Left ventricle myocardium superior (tissue), 1 donor: ENCODE results near the gene FRK. TPM values are rescaled to one million over a fixed set of nuclear protein-coding genes. Genes with fewer than 3 reads are reported as not detected.
"Not testable (repeated sequence)": the region's sequence is repeated elsewhere in the genome, so short reads cannot be mapped to it uniquely, and the experiment has no call there.

ENCODE experiments used
- ATAC-seq: fragments of 200-7000 bp; cut with Tn5 transposase; one replicate; pipeline ENCODE4 v1.9.1; 2020; ENCODE audit warnings: mild to moderate bottlenecking, moderate library complexity
- DNase-seq: peaks from one replicate; pipeline ENCODE4 v3.0.0-alpha.2; 2020
- intact Hi-C: fragments of 100-400 bp; cut with micrococcal nuclease; formaldehyde crosslinking; loops from one replicate; pipeline ENCODE4 v1.11.0; 2022
- total RNA-seq: library from RNA; stranded (reverse); fragmentation: NEBNext Ultra II Directional; extraction: Animal tissue kit (Norgen Biotek cat#: 25700); gene quantifications from one replicate; pipeline ENCODE4 v1.2.1, GENCODE V29; 2021
- donor health status: DM: no; HTN: yes; CAD: no; lungs with severe emphysema.

The FRK gene
- total RNA-seq, 1 donor from 2014 or later: 8.8 TPM

- intact Hi-C loops: no loop called here
- DNase-seq: no peak
- ATAC-seq: no peak
Measured at GRCh38 chr6:115905471-115905870, 155.2 kb downstream of the FRK start.

GRCh38 chr6:115902436-115902835 is 158.3 kb downstream of the FRK start:
- intact Hi-C loops: no loop called here
- DNase-seq (no peak), ATAC-seq (no peak)

GRCh38 chr6:115901896-115902295 is 158.8 kb downstream of the FRK start:
- intact Hi-C loops: no loop called here
- ATAC-seq (no peak), DNase-seq (no peak)

GRCh38 chr6:115899730-115900282 is 160.9 kb downstream of the FRK start:
- DNase-seq (no peak), ATAC-seq (no peak)
- intact Hi-C loops: loop anchor here (5.0 kb wide), 1 partner anchor 1153 kb away; no protein-coding TSS in a partner anchor

GRCh38 chr6:115898246-115898645 is 162.4 kb downstream of the FRK start:
- intact Hi-C loops: loop anchor here (5.0 kb wide), 1 partner anchor 1151 kb away; no protein-coding TSS in a partner anchor
- DNase-seq: no peak

GRCh38 chr6:115896538-115897129 is 164.1 kb downstream of the FRK start:
- DNase-seq: no peak
- no peak for ATAC-seq
- intact Hi-C loops: loop anchor here (5.0 kb wide), 1 partner anchor 1149 kb away; no protein-coding TSS in a partner anchor

More at GRCh38 chr6:115898246-115898645, 162.4 kb downstream of the FRK start:
- ATAC-seq: no peak

- intact Hi-C loops: no loop called here
- no peak for ATAC-seq
- no peak for DNase-seq
Measured at GRCh38 chr6:115894426-115894992, 166.2 kb downstream of the FRK start.

- ATAC-seq (no peak), DNase-seq (no peak)
- intact Hi-C loops: no loop called here
Measured at GRCh38 chr6:115891750-115892149, 168.9 kb downstream of the FRK start.

GRCh38 chr6:115891111-115891669 is 169.5 kb downstream of the FRK start:
- no peak for DNase-seq
- no peak for ATAC-seq
- intact Hi-C loops: no loop called here

- no peak for ATAC-seq
- intact Hi-C loops: no loop called here
- DNase-seq: no peak
Measured at GRCh38 chr6:115890238-115890637, 170.5 kb downstream of the FRK start.

GRCh38 chr6:115888687-115889470 is 171.8 kb downstream of the FRK start:
- ATAC-seq, intact Hi-C loops, DNase-seq: not testable (repeated sequence)

- intact Hi-C loops: no loop called here
- DNase-seq: no peak
- ATAC-seq: no peak
Measured at GRCh38 chr6:115887891-115888290, 172.8 kb downstream of the FRK start.

GRCh38 chr6:115885636-115886366 is 174.9 kb downstream of the FRK start:
- DNase-seq (no peak), ATAC-seq (no peak)
- intact Hi-C loops: no loop called here

GRCh38 chr6:115882771-115883170 is 177.9 kb downstream of the FRK start:
- intact Hi-C loops: no loop called here
- no peak for DNase-seq
- ATAC-seq: no peak

- no peak for ATAC-seq
- intact Hi-C loops: no loop called here
- no peak for DNase-seq
Measured at GRCh38 chr6:115882174-115882573, 178.5 kb downstream of the FRK start.
